ENCODE data around the gene AKAP12.

- TF ChIP-seq CTCF (conservative IDR thresholded peaks at IDR 0.05; ENCODE audit: low read length) (no peak), EZH2phosphoT487 (IDR thresholded peaks at IDR 0.05; ENCODE audit: borderline replicate concordance) (no peak)
Observed at GRCh38 chr6:151392427-151392826, 152.7 kb downstream of the AKAP12 start.

All from Loucy (cell line).